Airway epithelial cell (primary cell): ENCODE results near the gene PTGR3. TPM values are rescaled to one million over a fixed set of nuclear protein-coding genes. Genes with fewer than 3 reads are reported as not detected.

Experiments used
- total RNA-seq: library from RNA; depleted of rRNA; stranded (reverse); fragments of >200 nt; gene quantifications from 2 replicates; pipeline ENCODE4 v1.2.3, GENCODE V29; 2015

PTGR3 gene
- total RNA-seq, result 16.2 and 21.2 TPM in 2 replicates

DNA sequence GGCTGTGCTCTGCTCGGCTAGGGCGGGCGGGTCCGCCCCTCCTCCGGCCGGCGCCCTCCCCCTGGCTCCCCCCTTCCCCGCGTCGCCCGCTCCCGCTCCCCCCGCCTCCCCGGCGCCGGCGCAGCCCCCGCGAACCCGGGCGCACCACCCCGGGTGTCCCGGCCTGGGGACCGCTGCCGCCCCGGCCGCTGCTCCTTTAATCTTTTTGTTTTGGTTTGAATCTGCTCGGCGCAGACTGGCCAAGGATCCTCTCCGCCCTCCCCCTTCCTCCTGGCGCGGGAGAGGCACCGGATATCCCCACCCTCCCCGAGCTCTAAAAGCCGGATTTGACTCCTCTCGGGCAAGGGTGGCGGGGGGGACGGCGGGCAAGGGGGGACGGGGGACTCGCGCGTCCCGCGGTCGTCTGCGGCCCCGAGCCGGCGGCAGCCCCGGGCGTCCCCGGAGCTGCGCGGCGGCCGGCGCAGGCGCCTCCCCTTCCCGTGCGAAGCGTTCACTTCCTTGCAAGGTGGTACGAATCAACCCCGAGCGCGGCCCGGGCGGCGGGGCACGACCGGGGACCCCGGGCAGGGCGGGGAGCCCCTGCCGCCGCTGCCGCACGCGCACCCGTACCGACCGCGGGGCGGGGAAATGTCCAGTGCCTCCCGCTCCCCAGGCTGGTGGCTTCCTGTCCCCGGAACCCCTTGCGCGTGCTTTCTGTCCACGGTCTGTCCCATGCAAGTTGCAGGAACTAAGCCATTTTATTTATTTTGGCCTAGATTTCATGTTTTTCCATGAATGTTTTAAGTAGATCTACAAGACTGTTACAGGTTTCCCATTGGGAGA, at the start of gene PTGR3:
PTGR3 (minus strand) TSS at position 11 of the 822 bp plus-strand sequence. CDS start 81 bp downstream, outside the sequence.

GRCh38 chr18:75210274-75211001, 1.5 kb upstream of the PTGR3 start, which contains the start of gene TSHZ1:
Gene TSHZ1 (plus strand): TSS chr18:75210797. CDS start chr18:75211877, 1,080 bp downstream.

Other genes with a start within 250 kb of the PTGR3 start
- 5.0 and 6.7 TPM in 2 replicates for gene TSHZ1, start 1.7 kb upstream of the PTGR3 start, total RNA-seq
- not detected in 2 replicates for gene SMIM21, start 218.6 kb upstream of the PTGR3 start, total RNA-seq